ENCODE measurements around the gene SPOCK1.

SPOCK1 gene

DNA sequence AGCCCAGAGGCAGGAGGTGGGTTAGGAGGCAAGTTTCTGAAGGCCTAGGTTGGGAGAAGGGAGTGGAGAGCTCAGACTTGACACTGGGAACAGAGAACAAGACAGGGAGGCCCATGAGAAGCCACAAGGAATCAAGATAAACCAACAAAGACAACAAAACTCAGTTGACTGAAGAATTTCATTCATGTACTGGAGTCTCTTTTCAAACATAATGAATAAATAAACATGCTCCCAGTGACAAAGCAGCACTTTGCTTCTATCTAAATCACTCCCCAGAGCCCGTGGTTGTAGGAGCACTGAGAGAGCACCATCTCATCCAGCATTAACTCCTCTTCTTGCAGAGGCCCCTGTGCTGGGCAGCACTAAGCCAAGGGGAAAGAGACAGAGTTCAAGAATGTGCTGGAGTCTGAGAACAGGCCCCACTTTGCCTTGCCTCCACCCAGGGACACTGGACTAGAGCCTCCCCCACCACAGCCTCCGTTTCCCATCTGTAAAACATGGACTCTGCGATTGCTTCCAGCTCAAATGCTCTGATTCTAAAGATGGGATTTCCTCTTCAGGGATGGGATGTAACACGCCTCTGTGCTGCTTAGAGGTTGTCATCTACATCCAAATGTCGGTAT lies 282.0 kb downstream of the SPOCK1 start:
- no peak for DNase-seq

DNA sequence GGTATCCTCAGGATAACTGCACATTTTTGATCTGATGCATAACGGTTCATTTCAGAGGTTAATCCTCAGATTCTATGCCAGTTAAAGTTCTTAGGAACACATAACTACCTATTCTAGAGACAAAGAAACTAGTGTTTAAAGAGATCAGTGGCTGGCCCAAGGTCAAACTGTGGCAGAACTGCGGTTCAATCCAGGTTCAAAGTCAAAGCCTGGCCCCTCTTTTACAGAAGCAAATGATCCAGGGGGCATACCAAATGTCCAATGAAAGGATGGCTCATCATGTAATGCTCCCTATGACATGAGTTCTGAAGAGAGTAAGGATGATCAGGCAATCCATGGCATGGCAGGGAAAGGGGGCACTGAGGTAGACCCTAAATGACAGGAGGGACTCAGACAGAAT lies 283.3 kb downstream of the SPOCK1 start:
- no peak for DNase-seq

DNA sequence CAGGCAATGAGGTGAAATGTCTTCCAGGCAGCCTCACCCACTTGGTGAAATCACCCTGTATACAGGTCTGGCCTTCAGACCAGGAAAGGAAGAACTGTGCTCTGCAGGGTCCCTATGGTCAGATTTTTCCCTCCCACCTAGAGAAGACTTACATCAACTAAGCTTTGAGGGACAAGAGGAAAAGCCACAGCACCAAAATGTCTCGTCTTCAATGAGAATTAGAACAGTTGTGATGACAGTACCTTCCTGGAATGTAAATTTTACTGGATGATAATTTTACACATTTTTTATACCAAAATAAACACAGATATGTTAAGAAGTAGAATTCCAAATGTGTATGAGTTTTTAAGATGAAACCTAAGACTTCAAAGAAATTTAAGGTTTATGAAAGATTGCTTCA lies 283.9 kb downstream of the SPOCK1 start:
- DNase-seq = peak; percentile 3

DNA sequence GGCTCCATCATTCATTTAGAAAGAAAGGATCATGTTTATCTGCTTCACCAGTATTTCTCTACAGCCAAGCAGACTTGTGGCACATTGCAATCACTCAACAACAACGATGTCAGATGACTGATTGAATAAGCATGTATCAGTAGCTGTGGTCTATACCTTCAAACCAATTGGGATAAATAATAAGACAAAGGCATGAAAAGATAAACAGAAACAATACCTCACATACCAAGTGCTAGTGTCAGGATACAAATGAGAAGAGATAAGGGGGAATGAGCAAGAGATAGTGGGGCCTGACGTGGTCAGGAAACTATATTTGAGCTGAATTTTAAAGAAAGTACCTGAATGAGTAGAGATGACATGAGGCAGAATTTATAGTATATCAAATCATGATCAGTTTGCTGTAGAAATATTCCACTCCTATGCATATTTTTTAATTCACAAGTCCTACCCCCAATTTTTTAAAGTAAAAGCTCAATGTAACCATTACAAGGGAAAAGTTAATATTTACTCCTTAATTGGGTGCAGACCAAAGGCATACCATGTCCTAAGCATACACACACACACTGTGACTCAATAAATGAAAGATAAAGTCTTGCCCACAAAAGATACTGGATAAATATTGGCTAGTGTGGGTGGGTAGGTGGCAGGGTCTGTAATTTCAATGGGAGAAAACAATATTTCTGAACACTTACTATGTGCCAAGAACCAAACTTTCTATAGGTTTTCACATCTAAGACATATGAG lies 284.5 kb downstream of the SPOCK1 start:
- peak; percentile 2 for DNase-seq

DNA sequence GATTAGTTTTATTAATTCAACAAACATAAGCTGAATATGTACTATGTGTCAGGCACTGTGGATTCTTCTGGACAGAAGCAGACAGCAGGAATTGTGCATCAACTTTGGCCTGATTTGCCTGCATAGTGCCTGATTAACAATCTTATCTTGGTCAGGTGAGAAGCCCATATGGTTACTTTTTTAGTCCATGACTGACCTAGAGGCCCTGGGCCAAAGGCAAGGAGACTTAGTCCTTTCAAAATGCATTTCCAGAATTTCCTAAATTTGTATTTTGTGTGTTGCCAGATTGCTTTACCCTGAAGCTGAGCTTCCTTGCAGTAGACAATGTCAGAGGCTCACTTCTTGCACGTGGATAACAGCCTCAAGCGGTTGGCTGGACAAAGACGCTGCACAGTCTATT lies 286.7 kb downstream of the SPOCK1 start:
- DNase-seq = no peak

DNA sequence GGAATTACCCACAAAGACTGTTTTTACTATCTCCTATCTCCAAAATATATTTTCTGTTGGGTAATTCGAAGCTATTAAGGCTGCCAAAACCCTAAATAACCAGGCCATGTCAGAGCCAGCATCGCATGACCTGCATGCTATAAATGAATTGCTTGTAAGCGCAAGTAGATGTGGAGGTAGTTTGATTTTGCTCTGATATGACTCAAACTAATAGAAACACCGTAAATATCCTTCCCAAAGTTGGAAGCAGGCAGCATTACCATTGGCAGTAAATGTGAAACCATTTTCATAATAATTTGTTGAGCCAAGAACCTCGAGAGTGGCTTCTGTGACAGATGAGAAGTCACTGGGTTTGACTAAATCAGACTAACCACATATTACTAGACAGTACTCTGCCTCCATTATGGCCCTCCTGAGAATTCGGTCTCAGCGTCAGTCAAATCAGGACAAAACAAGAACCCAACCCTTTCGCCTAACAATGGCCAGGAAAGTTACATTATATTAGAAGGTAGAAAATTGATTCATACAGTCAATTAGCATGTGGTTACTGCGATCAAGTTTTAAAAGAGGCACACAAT lies 289.8 kb downstream of the SPOCK1 start:
- no peak for DNase-seq

DNA sequence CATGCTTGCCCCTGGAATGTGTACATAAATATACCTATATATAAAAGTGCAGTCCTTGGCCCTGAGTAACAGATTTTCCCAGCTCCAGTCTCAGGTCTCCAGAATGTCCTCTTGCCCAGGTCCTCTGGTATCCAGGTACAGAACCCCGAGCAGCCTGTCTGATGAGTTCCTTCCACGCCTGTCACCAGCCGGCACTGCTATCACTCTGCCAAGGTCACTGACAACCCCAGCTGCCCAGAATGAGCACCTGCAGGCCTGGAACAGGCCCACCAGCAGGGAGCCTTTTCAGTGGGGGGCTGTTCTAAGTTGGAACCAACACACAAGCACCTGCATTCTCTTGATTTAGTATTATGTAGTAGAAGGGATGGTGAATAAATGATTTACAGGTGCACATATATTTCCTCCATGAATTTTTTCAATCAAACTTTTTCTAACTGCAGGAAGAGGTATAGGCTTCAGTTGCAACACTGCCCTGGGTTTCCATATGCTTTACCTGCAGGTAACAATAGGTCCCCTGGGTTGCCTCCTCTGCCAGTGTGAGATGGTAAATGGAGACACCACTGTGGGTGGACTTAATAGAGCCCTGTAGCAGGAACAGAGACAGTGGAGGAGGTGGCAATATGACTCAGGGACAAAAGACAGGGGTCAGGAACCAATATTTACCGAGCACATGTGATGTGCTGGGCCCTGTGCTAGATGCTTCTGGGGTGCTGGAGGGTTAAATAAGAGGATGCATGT lies 291.9 kb downstream of the SPOCK1 start:
- DNase-seq = no peak

DNA sequence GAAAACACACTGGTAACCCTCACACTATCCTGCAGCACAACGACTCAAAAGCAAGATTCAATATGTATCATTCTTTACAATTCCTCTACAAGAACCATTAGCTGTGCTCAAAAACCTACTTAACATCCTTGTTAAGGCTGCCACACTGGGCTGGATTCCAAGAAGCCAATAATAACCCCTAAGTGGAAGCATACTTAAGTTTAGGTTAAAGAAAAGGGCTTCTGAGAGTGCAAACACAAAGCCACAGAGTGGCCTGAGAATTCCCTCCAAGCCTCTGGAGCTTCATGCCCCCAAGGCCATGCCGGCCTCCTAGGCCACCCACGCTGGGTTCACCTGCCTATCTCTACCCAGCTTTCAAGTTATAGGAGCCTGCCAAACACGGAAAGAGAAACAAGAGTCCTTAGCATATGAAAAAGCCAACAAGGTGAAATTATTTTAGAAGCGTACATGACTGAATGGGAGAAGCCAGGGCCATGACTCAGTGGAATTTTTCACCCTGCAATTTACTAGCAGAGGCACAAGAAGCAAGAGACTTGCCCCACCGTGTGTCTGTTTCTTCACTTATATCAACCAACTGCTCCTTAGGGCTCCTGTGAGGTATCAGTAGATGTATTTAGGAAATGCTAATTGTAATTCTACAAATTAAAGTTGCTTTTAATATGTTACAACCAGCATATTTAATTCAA lies 293.0 kb downstream of the SPOCK1 start:
- DNase-seq = peak; percentile 52

DNA sequence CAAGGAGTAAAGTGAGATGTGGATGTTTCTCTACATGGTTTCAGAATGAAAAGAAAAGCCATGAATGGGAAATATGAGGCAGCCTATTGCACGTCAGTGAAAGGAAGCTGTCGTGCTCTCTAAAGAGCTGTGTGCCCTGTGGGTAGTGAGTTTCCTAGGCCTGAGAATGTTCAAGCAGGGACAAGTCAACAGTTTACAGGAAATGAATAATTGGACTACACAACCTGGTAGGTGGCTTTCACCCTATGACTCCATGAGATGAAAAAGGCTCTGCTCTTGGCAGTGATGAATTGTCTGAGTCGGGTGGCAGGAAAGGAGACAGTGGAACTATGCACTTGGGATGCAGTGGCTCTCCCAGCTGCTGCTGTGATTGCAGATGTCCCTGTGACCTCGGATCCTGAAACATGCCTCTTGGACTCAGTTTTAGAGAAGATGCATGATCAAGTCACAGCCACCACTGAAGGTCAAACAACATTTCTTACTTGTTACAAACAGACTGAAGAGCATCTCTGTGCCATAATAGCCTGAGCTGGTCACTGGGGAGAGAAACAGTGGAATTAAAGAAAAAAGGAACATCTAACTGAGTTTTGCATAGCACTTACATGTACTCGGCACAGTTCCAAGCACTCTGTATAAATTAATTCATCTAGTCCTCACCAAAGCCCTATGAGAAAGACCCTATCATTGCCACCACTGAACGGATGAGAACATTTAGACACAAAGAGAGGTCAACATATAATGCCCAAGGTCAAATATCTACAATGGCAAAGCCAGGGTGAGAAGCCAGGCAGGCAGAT lies 293.7 kb downstream of the SPOCK1 start:
- no peak for DNase-seq

DNA sequence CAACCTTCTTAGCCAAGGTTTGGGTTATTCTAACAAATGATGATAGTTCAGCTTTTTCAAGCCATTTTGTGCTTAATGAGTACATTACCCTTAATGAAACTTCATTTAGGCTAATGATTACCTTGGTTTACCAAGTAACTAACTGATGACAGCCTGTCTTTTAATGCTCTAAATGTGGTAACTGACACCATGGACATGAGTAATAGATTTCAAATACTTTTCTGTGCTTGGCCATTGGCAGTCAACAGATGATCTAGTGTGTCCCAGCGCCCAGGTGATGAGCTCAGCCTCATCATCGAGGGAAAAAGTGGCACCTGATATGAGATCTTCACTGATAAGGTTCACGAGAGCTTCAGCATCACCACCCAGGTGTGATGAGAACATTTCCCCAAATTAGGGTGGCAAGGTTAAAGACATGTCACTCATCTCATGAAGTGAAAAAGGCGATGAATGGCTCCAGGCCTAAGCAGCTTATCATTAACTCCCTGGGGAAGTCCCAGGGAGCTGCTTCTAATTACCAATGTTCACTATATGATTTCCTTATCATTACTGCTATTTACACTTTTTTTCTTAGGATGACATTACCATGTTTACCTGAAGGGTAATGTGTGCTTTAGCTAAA lies 296.0 kb downstream of the SPOCK1 start:
- no peak for DNase-seq

DNA sequence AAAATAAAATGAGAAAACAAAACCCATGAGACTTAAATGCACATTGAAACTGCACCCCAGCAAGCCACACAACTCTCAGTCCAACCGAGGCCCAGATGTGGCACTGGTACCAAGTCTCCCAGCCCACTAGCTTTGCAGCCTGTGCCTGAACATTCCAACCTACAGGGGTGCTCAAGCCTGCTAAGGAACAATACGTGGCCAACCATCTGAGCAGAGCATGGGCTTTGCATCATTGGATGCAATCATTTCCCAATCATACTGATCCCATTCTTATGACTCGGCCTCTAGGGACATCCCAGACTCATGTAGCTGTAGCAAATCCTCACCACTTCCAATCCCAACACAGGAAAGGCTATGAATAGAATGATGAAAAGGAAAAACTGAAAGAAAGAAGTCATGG lies 297.2 kb downstream of the SPOCK1 start:
- peak; percentile 84 for DNase-seq

DNA sequence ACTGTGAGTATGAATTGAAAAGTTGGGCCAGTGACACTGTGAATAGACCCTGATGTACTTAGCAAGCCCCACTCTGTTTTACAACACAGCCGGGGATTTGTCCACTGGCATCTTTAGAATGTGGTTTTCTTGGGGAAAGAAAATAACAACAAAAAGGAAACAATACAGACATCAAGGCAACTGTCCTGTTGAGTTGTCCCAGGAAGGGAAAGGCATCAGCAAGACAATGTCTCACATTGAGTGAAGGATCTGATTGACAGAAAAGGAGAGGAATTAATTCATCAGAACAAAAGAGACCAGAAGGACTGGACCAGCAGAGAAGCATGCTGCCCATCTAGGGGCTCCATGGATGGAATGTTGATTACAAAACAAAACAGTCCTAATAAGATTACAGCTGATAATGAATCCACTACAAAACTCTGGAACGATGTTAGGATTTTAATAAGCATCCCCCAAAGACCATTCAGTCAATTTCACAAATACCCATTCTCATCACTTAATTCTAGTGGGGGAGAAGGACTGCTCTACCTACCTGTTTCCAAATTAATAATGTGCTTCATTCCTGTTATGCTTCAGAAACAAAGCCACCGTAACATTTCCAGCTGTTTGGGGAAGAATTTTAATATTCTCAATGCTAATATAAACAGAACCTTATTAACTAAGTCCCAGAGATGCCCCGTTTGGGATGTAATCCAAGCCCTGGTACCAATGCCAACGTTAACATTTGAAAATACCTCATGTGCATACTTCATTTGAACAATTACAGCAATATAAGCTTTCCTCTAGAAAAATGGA lies 298.0 kb downstream of the SPOCK1 start:
- DNase-seq = no peak

DNA sequence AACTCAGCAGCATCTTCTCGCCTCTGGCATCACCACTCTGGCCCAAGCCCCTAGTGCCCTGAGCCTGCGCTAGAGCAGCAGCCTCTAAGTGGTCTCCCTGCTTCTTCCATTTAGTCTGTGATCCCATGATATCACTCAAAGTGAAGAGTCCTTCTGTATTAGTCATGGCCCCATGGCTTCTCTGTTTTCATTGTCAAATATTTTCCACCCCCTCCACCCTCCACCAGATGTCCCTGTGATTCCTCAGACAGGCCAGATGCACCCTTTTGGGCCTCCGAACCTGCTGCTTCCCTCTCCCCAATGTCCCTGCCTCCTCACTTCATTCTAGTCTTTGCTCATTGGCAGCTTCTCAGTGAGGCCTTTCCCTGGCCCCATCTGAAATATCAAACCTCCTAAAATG lies 299.2 kb downstream of the SPOCK1 start:
- DNase-seq = peak; percentile 76

DNA sequence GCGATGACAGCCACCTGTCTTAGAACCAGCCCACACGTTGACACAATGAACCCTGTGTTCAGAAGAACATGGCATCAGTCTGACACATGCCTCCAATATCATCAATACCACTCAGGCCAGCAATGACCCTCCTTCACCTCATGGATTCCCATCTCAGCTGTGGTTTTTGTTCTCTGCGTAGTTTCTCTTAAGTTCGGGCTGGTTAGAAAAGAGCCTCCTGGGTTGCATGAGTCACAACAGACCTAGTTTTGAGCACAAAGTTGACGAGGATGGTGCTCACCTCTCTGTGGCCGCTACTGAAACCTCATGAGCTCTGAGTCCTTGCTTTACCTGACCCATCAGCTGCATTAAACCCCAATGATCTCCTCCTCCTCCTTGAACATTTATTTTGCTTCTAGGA lies 299.9 kb downstream of the SPOCK1 start:
- no peak for DNase-seq

DNA sequence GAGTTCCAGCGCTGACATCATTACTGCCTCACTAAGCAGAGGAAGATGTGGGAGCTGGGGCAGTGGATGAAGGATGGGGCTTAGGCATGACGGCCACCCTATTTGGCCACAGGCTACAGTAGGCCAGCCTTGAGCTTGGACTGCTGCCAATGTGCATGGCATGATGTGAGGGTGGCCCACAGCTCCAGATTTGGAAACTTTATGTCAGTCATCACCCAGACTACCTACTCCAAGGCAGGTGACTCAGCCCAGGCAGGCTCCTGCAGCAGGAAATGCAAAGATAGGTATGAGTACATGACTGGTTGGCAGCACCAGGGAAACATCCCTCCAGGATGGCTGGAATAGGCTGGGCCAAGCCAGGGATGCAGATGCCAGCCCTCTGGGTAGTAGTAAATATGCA lies 303.6 kb downstream of the SPOCK1 start:
- DNase-seq = no peak

DNA sequence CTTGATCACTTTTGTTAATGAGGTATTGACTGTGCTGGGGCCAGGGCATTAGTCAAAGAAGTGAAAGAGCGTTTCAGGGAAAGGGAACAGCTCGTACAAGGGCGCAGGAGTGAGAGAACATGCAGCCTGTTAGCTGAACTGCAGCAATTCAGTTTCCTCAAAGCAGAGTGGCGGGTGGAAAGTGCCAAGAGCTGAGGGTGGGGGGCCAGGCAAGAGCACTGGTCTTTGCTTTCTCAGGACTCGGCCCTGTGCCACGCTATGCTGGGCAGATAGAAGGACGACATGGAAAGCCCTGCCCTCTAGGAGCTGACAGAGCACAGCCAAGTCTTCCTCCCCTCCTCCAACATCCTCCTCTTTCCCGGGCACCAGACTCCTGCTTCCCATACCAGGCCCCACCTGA lies 304.8 kb downstream of the SPOCK1 start:
- no peak for DNase-seq

DNA sequence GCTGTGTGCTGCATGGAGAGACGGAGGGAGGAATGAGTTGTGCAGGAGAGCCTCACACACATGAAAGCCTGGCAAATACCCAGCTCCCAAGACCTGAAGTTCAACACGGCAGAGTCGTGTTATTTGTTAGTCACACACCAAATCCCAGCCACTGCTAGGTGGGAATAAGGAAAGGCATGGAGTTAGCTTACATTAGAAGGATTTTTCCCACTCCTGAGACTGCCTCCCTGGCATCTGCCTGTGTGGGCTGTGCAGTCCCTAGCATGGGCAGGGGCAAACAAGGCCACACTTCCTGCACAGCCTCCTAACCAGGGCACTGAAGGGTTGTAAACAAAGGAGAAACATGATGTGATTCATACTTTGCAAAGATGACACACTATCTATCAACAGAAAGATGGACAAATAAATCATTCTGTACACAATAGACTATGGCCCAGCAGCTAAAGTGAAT lies 306.8 kb downstream of the SPOCK1 start:
- peak; percentile 70 for DNase-seq

DNA sequence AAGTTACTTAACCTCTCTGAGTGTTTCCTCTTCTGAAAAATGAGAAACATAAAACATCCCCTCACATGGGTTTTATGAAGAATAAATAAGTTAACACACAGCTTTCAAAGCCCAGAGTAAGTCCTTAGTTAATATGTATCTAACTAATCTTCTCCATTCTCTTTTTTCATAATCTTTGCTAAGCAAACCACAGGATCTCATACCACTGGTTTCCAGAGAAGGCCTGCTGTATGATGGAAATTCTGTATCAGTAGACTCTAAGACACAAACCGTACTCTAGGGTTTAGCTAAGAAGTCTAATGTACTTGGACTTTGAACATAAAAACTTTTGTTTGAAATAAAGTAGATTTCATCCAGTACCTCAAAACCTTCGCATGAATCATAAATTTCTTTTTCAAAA lies 307.9 kb downstream of the SPOCK1 start:
- peak; percentile 24 for DNase-seq

DNA sequence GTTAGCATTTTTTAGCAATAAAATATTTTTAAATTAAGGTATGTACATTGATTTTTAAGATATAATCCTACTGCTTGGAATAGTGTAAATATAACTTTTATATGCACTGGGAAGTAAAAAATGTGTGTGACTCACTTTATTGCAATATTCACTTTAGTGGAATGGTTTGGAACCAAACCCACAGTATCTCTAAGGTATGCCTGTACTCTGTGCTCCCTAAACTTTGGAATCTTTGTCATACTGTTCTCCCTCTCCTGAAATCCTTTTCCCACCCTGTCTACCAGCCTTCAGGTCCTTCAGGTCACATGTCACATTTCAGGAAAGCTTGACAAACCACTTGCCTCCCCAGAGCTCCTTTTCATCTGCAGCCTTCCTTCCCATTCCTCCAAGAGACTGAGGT lies 308.7 kb downstream of the SPOCK1 start:
- peak; percentile 69 for DNase-seq

DNA sequence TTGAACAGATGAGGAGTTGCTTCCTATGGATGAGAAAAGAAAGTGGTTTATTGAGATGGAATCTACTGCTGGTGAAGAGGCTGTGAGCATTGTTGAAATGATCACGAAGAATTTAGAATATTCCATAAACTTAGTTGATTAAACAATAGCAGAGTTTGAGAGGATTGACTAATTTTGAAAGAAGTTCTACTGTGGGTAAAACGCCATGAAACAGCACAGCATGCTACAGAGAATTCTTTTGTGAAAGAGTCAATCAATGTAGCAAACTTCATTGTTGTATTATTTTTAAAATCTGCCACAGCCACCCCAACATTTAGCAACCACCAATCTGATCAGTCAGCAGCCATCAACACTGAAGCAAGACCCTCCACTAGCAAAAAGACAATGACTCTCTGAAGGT lies 309.1 kb downstream of the SPOCK1 start:
- DNase-seq = peak; percentile 53

DNA sequence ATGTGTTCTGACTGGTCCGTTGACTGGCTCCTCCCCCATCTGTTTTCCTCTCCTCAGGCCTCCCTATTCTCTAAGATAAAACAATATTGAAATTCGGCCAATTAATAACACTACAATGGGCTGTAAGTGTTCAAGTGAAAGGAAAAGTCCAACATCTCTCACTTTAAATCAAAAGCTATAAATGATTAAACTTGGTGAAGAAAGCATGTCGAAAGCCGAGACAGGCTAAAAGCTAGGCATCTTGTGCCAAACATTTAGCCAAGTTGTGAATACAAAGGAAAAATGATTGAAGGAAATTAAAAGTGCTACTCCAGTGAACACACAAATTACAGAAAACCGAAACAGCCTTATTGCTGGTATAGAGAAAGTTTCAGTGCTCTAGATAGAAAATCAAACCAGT lies 310.6 kb downstream of the SPOCK1 start:
- DNase-seq = no peak

Measured in fibroblast of skin of abdomen (primary cell).